Astrocyte of the cerebellum (primary cell): Measurements from ENCODE around the gene TMEM74B.

Experiments
- DNase-seq: peaks from one replicate; pipeline ENCODE4 v3.0.0-alpha.2; 2011; ENCODE audit warnings: low read depth
- H3K4me3 ChIP-seq: 2 replicates; pipeline ENCODE4 v1.5.1; 2011; ENCODE audit warnings: mild to moderate bottlenecking, low read depth, low read length, moderate library complexity
- CTCF ChIP-seq: IDR thresholded peaks from 2 replicates; pipeline ENCODE4 v1.5.1; 2012; ENCODE audit warnings: low read length, low read depth, moderate library complexity, mild to moderate bottlenecking; ENCODE audit errors: missing control alignments
- in situ Hi-C: cut with HindIII; loops from 2 replicates; pipeline ENCODE4 v1.10.0; 2017; ENCODE audit warnings: low sequenced_read_pairs

Gene TMEM74B

GRCh38 chr20:1187605-1188171 is 2.9 kb upstream of the TMEM74B start:
- H3K4me3 ChIP-seq, result no peak overlapping the region
- in situ Hi-C loops, result no loop called here
- no peak for DNase-seq
- TF ChIP-seq CTCF, result no peak

- no peak for DNase-seq
- in situ Hi-C loops, result no loop called here
- TF ChIP-seq CTCF, result no peak
These were observed 1.7 kb upstream of the TMEM74B start for GRCh38 chr20:1186367-1186991.

DNA sequence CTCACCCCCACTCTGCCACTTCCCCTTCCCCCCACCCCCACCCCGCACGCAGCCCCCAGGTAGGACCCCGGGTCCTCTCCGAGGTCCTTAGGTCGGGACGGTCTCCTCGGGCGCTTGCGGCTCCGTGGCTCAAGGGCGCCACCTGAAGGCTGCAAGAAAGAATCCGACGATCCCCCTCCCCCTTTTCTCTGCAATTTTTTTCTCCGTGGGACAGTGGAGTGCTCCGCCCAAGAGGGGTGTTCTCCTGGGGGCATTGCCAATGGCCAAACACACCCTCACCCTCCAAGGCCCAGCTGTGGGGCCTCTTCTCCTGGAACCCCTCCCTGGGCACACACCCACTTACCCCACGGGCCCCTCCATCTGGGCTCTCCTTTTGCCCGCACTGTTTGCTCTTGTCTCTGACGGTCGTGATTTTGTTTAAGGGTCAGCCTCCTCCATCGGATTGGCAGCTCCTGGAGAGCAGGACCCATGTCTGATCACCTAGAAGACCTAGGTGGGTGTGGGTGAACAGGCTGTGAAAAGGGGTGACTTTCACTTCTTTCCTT is 1.1 kb upstream of the TMEM74B start:
- in situ Hi-C loops, result no loop called here
- peak overlapping the region; percentile 27 for H3K4me3 ChIP-seq
- no peak for DNase-seq
- TF ChIP-seq CTCF, result peak; percentile 57

More at GRCh38 chr20:1186367-1186991, 1.7 kb upstream of the TMEM74B start:
- no peak overlapping the region for H3K4me3 ChIP-seq

- H3K4me3 ChIP-seq, result peak overlapping the region; percentile 27
- in situ Hi-C loops, result no loop called here
- TF ChIP-seq CTCF, result no peak
- no peak for DNase-seq
These were observed 548 bp upstream of the TMEM74B start for GRCh38 chr20:1185316-1185741.

DNA sequence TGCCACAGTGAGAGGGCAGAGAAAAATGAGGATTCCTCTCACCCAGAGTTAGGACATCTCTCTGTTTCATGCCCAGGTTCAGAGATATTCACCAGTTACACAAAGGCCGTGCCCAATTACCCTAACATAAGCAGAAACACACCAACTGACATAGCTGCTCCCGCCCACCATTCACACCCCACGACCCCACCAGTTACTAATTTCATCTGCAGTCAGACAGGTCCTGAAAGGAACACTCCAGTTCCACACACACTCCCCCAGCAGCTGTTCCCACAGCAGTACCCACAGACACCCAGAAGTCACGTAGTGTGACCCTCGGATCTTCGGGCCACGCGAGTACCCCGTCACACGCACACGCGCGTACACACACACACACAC is 532 bp downstream of the TMEM74B start:
- no peak overlapping the region for H3K4me3 ChIP-seq
- no peak for TF ChIP-seq CTCF
- in situ Hi-C loops, result no loop called here
- DNase-seq, result no peak

DNA sequence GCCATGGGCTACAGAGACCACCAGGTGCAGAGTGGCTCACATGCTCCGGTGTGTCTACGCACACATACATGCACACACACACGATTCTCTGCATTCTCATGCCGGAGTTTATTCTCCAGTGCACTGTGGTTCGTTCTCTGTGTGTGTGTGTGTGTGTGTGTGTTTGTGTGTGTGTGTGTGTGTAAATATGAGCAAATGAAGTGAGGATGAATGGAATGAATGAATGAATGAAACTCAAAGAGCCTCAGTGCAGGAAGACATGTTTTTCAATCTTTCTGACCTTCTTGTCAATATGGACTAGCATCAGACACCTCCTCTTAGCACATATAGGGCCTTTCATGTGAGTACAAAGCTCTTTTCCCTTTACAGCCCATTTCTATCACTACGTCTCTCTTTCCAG is 1.6 kb downstream of the TMEM74B start:
- TF ChIP-seq CTCF, result no peak
- DNase-seq, result no peak
- no peak overlapping the region for H3K4me3 ChIP-seq
- in situ Hi-C loops, result no loop called here
